SJCRH30 (cell line): ENCODE measurements around the gene SUSD2. TPM values are rescaled to one million over a fixed set of nuclear protein-coding genes. Genes with fewer than 3 reads are reported as not detected.
"Not testable (repeated sequence)": the region's sequence is repeated elsewhere in the genome, so short reads cannot be mapped to it uniquely, and the experiment has no call there.

Experiments
- DNase-seq, 2 experiments: peaks; one replicate each; pipeline ENCODE4 v3.0.0-alpha.2; 2015 to 2020
- H3K27ac ChIP-seq: fragments of 250-450 bp; sonication (Bioruptor Pico); 2 replicates; pipeline ENCODE4 v1.5.1; 2020; ENCODE audit warnings: mild to moderate bottlenecking, moderate library complexity
- H3K27me3 ChIP-seq: fragments of 250-450 bp; sonication (Bioruptor Pico); 2 replicates; pipeline ENCODE4 v1.5.1; 2020; ENCODE audit warnings: mild to moderate bottlenecking, moderate library complexity
- H3K36me3 ChIP-seq: fragments of 250-450 bp; sonication (Bioruptor Pico); 2 replicates; pipeline ENCODE4 v1.5.1; 2020; ENCODE audit warnings: mild to moderate bottlenecking, moderate library complexity
- H3K4me1 ChIP-seq: fragments of 250-450 bp; sonication (Bioruptor Pico); 2 replicates; pipeline ENCODE4 v1.5.1; 2020; ENCODE audit warnings: mild to moderate bottlenecking, moderate library complexity
- H3K4me3 ChIP-seq: fragments of 250-450 bp; sonication (Bioruptor Pico); 2 replicates; pipeline ENCODE4 v1.5.1; 2020; ENCODE audit warnings: mild to moderate bottlenecking, moderate library complexity
- H3K9me3 ChIP-seq: fragments of 250-450 bp; sonication (Bioruptor Pico); replicated peaks from 2 replicates; pipeline ENCODE4 v1.5.1; 2020; ENCODE audit warnings: mild to moderate bottlenecking, moderate library complexity
- total RNA-seq: library from RNA; depleted of rRNA; stranded (reverse); fragments of >200 nt; shearing (Covaris generic); gene quantifications from 2 replicates; pipeline ENCODE4 v1.2.3, GENCODE V29; 2014; rRNA removed

SUSD2 gene
- total RNA-seq, 1 experiment from 2014 or later, result not detected

DNA sequence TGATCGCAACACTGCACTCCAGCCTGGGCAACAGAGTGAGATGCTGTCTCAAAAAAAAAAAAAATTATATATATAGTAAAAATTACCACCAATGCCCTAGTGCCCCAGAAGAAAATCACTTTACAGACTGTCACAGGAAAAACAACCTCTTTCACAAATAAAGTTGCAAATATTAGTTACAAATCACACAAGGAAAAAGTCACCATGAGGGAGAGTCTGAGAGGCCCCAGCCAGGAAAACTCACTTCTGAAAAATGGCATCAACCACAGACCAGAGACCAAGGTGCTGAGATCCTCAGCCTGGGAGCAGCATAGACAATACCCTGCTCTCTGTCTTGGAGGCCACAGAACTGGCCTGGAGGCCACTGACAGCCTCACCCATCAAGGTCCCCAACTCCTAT lies 43.2 kb downstream of the SUSD2 start:
- Histone ChIP-seq H3K4me3 (no peak overlapping the region), H3K27me3 (no peaks in the 10 kb centered on the region), H3K27ac (no peak overlapping the region), H3K9me3 (no peaks in the 10 kb centered on the region), H3K36me3 (no peaks in the 10 kb centered on the region; the same call in 1 of the 2 replicates), H3K4me1 (no peaks in the 10 kb centered on the region)
- no peak for DNase-seq

DNA sequence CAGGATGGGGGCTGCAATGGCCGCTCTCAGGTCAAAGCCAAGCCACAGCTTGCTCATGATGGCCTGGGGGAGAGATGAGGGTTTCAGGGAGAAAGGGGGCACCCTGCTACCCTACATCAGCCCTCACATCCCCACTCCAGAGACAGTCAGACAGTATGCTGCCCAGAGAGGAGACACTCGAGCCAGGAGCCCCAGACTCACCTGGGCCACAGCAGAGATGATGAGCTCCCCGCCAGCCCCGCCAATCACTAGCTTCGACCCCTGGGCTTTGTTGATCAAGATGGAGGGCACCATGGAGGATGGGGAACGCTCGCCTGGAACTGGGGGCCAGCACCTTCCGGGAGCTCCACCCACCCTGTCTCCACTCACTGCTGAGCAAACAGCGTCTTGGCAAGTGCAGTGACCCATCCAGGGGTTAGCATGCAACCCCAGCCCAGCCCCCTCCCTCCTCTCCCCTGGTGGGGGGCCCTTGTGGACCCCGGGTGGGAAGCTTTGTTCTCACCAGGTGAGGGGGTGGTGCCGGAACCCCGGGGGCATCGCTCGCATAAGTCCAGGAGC lies 43.8 kb downstream of the SUSD2 start:
- Histone ChIP-seq H3K4me3 (no peak overlapping the region), H3K27me3 (no peaks in the 10 kb centered on the region), H3K9me3 (no peaks in the 10 kb centered on the region), H3K36me3 (no peaks in the 10 kb centered on the region; the same call in 1 of the 2 replicates), H3K27ac (no peak overlapping the region), H3K4me1 (no peaks in the 10 kb centered on the region)
- DNase-seq, result no peak

DNA sequence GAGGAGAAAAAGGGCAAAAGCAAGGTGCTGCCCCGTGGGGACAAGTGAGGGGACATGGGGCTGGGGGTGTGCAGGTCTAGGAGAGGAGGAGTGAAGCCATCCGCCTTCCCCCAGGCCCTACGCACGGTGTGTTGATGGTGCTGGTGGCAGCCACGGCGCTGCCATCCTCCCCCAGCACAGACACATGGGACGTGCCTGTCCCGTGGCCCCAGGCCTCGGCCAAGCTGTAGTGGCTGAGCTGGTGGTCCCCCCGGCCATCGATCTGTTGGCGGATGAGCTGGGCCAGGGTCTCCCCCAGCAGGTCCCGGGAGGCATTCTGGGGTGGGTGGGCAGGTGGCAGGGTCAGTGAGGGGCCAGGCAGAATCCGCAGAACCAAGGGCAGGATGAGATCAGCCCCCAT lies 44.7 kb downstream of the SUSD2 start:
- no peaks in the 10 kb centered on the region for H3K9me3 ChIP-seq
- no peaks in the 10 kb centered on the region for H3K4me1 ChIP-seq
- no peaks in the 10 kb centered on the region; the same call in 1 of the 2 replicates for H3K36me3 ChIP-seq
- no peak for DNase-seq
- no peak overlapping the region for H3K4me3 ChIP-seq
- no peak overlapping the region for H3K27ac ChIP-seq
- no peaks in the 10 kb centered on the region for H3K27me3 ChIP-seq

DNA sequence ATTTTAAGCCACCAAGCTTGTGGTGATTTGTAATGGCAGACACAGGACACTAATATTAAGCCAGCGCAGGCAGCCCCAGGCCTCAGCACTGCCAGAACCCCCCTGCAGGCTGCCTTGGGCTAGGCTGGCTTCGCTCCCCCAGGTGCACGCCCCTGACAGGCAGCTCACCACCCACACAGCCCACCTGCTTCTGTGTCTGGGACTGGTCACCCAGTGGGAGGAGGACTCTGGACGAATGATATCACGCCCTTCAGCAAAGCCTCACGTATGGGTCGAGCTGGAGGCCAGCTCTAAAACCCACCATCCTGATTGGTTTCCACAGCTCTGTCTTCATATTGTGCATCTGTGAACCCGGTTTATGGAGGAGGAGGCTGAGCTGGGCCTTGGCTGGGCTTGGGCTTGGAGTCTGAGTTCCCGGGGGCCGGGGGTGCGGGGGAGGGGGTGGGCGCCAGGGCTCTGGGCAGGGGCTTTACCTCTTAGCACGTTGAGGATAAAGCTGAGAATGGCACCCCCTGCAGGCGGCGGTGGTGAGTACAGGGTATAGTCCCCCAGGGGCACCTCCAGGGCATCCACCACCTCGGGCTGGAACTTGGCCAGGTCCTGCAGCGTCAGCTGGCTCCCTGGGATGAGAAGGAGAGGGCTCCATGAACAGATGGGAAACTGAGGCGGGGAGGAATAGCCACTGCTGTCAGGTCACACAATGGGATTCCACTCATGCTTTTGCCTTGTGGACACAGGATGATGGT lies 49.8 kb downstream of the SUSD2 start:
- DNase-seq, result peak; percentile 27 to 38
- no peaks in the 10 kb centered on the region; the same call in 1 of the 2 replicates for H3K36me3 ChIP-seq
- no peak overlapping the region for H3K27ac ChIP-seq

DNA sequence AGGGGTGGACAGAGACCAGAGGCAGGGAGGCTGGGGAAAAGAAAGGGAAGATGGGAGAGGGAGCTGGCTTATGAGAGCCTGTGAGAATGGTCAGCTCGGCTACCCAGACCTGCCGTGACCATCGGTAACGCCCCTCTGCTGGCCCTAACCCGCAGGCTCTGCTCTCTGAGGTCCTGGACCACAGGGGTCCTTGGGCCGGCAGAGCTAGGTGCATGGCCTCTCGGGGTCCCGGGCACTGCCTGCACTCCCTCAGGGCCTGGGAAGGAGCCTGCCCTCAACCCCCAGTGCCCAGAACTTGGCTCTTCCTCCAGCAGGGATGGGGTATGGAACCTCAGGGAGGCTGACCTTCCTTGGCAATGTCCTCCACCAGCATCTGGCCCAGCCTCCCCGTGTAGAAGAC lies 50.4 kb downstream of the SUSD2 start:
- DNase-seq, result no peak
- H3K9me3 ChIP-seq, result no peaks in the 10 kb centered on the region
- H3K27me3 ChIP-seq, result no peaks in the 10 kb centered on the region
- no peaks in the 10 kb centered on the region for H3K4me1 ChIP-seq
- no peak overlapping the region for H3K27ac ChIP-seq
- no peaks in the 10 kb centered on the region for H3K36me3 ChIP-seq
- no peak overlapping the region for H3K4me3 ChIP-seq

More for the DNA sequence above, 49.8 kb downstream of the SUSD2 start:
- H3K4me3 ChIP-seq, result no peak overlapping the region
- H3K27me3 ChIP-seq, result no peaks in the 10 kb centered on the region
- H3K9me3 ChIP-seq, result no peaks in the 10 kb centered on the region
- no peaks in the 10 kb centered on the region for H3K4me1 ChIP-seq

DNA sequence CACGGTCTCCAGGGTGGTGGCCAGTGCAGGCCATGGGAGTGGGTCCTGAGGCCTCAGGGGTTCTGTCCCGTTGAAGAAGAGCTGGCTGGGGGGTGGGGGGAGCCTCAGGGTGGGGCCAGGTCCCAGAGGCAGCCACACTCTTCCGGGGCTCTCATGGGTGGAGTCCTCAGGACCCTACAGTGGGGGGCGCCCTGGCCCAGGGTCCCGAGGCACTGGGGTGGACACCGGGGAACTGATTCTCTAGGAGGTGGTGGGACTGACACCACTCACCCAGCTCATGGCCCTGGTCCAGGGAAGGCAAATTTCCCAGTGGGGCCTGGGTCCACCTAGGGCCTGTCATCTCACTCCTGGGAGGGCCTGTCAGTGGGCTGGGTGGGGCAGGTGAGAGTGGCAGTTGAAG lies 50.8 kb downstream of the SUSD2 start:
- no peaks in the 10 kb centered on the region for H3K36me3 ChIP-seq
- no peak for DNase-seq
- no peaks in the 10 kb centered on the region for H3K9me3 ChIP-seq
- no peaks in the 10 kb centered on the region for H3K4me1 ChIP-seq
- no peak overlapping the region for H3K27ac ChIP-seq
- H3K27me3 ChIP-seq, result no peaks in the 10 kb centered on the region
- H3K4me3 ChIP-seq, result no peak overlapping the region

DNA sequence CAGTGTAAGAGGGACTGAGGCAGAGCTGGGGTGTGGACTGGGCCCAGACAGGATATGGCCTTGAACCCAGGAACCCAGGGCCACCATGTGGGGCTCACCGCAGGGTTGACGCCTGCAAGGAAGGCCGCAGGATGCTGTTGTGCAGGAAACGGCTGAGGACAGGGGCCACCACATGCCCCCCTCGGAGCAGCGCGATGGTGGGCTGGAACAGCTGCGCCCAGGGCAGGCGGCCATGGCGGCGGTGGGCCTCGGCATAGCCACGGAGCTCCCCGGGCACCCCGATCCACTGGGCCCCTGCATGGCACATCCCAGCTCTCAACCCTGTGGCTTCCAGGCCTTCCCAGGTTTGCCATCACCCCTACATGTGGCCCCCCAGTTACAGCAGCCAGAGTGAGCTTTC lies 51.4 kb downstream of the SUSD2 start:
- DNase-seq, result no peak
- H3K27me3 ChIP-seq, result no peaks in the 10 kb centered on the region
- no peak overlapping the region for H3K4me3 ChIP-seq
- H3K9me3 ChIP-seq, result no peaks in the 10 kb centered on the region
- H3K36me3 ChIP-seq, result no peaks in the 10 kb centered on the region
- H3K4me1 ChIP-seq, result no peaks in the 10 kb centered on the region
- no peak overlapping the region for H3K27ac ChIP-seq

DNA sequence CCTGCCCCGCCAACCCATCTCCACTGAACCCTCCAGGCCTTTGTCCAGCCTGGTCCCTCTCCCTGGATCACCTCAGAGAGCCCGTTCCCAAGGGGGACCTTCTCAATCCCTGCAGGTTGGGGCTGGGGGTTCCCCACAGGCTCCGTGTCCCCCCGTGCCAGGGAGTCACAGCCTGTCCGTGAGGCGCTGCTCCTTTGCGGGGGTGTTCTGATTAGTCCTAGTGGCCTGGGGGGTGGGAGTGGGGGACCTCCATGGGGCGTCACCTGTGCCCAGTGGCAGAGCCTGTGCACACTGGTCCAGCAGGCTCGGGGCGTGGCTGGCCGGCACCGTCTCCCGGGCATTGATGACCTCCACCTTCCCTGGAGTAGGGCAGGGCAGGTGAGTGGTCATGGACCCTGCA lies 51.9 kb downstream of the SUSD2 start:
- Histone ChIP-seq H3K36me3 (no peaks in the 10 kb centered on the region), H3K27ac (no peak overlapping the region)

DNA sequence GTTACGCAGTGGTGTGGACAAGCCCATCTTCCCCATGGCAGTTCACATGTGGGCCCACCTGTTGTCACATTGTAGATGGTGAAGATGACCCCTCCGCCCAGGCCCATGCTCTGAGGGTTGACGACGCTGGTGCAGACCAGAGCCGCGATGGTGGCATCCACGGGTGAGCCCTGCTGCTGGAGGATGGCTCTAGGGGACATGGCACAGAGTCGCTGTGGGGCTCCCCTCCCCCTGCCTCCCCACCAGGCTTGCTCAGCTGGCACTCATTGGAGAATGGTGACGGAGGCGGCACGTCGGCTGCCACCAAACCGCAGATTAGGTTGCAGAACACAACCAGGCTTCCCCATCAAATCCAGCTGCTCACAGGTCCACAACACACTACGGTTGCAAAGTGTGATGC lies 52.5 kb downstream of the SUSD2 start:
- H3K36me3 ChIP-seq, result no peaks in the 10 kb centered on the region
- H3K27me3 ChIP-seq, result no peaks in the 10 kb centered on the region
- no peaks in the 10 kb centered on the region for H3K9me3 ChIP-seq
- no peak for DNase-seq
- H3K4me1 ChIP-seq, result no peaks in the 10 kb centered on the region
- no peak overlapping the region for H3K27ac ChIP-seq
- H3K4me3 ChIP-seq, result no peak overlapping the region

More for the DNA sequence above, 51.9 kb downstream of the SUSD2 start:
- Histone ChIP-seq H3K27me3 (no peaks in the 10 kb centered on the region), H3K4me1 (no peaks in the 10 kb centered on the region), H3K4me3 (no peak overlapping the region), H3K9me3 (no peaks in the 10 kb centered on the region)
- DNase-seq, result no peak

DNA sequence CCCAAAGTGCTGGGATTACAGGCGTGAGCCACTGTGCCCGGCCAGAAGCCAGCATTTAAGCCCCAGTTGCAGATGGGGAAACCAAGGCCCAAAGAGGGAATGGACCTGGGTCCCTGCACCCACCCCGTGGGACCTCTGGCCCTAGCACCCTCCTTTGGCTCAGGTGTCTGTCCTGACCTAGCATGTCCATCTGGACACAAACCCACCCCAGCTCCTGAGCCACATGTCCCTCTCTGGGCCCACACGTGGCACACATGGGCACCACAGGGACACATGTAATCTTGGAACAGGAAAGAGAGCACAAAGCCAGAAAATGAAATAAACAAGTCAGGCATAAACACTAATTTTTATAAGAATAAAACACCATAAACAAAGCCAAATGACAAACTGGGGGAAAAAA lies 54.0 kb downstream of the SUSD2 start:
- H3K9me3 ChIP-seq, result no peaks in the 10 kb centered on the region
- H3K4me1 ChIP-seq, result no peaks in the 10 kb centered on the region
- H3K36me3 ChIP-seq, result no peaks in the 10 kb centered on the region
- no peak for DNase-seq
- no peak overlapping the region for H3K4me3 ChIP-seq
- H3K27ac ChIP-seq, result no peak overlapping the region
- H3K27me3 ChIP-seq, result no peaks in the 10 kb centered on the region

DNA sequence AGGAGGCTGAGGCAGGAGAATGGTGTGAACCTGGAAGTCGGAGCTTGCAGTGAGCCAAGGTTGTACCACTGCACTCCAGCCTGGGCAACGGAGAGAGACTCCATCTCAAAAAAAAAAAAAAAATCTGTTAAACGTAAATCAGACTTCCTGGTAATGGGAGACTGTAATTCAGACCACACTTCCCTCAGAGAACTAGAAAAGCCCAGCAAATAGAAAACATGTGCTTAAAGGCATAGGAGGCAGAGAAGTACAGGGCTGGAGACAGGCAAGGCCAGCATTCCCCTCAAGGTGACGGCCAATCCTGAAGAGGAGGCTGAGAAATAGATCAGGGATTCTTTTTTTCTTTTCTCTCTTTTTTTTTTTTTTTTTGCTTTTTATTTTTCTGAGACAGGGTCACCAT lies 55.4 kb downstream of the SUSD2 start:
- no peaks in the 10 kb centered on the region for H3K9me3 ChIP-seq
- no peaks in the 10 kb centered on the region for H3K36me3 ChIP-seq
- H3K4me3 ChIP-seq, result no peak overlapping the region
- no peak overlapping the region for H3K27ac ChIP-seq
- DNase-seq, result no peak
- no peaks in the 10 kb centered on the region for H3K4me1 ChIP-seq
- H3K27me3 ChIP-seq, result no peaks in the 10 kb centered on the region

DNA sequence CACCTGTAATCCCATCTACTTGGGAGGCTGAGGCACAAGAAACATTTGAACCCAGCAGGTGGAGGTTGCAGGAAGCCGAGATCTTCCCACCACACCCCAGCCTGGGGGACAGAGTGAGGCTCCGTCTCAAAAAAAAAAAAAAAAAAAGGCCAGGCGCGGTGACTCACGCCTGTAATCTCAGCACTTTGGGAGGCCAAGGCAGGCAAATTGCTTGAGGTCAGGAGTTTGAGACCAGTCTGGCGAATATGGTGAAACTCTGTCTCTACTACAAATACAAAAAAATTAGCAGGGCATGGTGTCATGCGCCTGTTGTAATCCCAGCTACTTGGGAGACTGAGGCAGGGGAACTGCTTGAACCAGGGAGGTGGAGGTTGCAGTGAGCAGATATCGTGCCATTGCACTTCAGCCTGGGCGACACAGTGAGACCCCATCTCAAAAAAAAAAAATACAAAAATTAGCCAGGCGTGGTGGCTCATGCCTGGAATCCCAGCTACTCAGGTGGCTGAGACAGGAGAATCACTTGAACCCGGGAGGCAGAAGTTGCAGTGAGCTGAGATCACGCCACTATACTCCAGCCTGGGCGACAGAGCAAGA lies 56.9 kb downstream of the SUSD2 start:
- H3K4me1 ChIP-seq, H3K9me3 ChIP-seq, H3K27me3 ChIP-seq, DNase-seq, H3K27ac ChIP-seq, H3K4me3 ChIP-seq, H3K36me3 ChIP-seq: not testable (repeated sequence)

Other genes with a start within 250 kb of the SUSD2 start
- 14.0 and 14.9 TPM in 2 replicates for gene GSTT2B, start 220.3 kb upstream of the SUSD2 start, total RNA-seq
- gene DDTL, start 214.6 kb upstream of the SUSD2 start, total RNA-seq, result 3.8 and 4.5 TPM in 2 replicates
- gene DDT, start 207.0 kb upstream of the SUSD2 start, total RNA-seq, result 116 and 143 TPM in 2 replicates
- gene GSTT2, start 201.4 kb upstream of the SUSD2 start, total RNA-seq, result 0.58 and 0.75 TPM in 2 replicates
- not detected in 2 replicates for gene GSTT4, start 176.0 kb upstream of the SUSD2 start, total RNA-seq
- 23.9 and 24.9 TPM in 2 replicates for gene CABIN1, start 170.2 kb upstream of the SUSD2 start, total RNA-seq
- gene GGT5, start 63.6 kb downstream of the SUSD2 start, total RNA-seq, result 0.91 and 2.0 TPM in 2 replicates
- gene SPECC1L, start 89.3 kb downstream of the SUSD2 start, total RNA-seq, result 39.7 and 41.3 TPM in 2 replicates
- 6.9 and 8.7 TPM in 2 replicates for gene ADORA2A, start 246.1 kb downstream of the SUSD2 start, total RNA-seq